Coronary artery (tissue), 2 donors: ENCODE measurements around the gene SH3PXD2B.

Experiments
- DNase-seq: peaks from one replicate; pipeline ENCODE4 v3.0.0-alpha.2; 2017; ENCODE audit warnings: low spot score
- H3K27ac ChIP-seq, 2 donors: fragments of 200-600 bp; sonication (generic); one replicate each; pipeline ENCODE4 v1.5.1; 2016 to 2019
- H3K4me3 ChIP-seq: fragments of 200-600 bp; sonication (generic); 2 replicates; pipeline ENCODE4 v1.5.1; 2016; ENCODE audit warnings: mild to moderate bottlenecking, moderate library complexity
- CTCF ChIP-seq: fragments of 200-600 bp; sonication (generic); IDR thresholded peaks from one replicate; pipeline ENCODE4 v1.5.1; 2019; ENCODE audit warnings: antibody characterized with exemption

The SH3PXD2B gene

GRCh38 chr5:172486451-172486850 is 32.1 kb upstream of the SH3PXD2B start:
- no peak for DNase-seq
- Histone ChIP-seq H3K4me3 (no peak overlapping the region), H3K27ac (no peak overlapping the region)
- no peak for TF ChIP-seq CTCF

- DNase-seq, result no peak
Measured at GRCh38 chr5:172485511-172486202, 31.3 kb upstream of the SH3PXD2B start.

DNA sequence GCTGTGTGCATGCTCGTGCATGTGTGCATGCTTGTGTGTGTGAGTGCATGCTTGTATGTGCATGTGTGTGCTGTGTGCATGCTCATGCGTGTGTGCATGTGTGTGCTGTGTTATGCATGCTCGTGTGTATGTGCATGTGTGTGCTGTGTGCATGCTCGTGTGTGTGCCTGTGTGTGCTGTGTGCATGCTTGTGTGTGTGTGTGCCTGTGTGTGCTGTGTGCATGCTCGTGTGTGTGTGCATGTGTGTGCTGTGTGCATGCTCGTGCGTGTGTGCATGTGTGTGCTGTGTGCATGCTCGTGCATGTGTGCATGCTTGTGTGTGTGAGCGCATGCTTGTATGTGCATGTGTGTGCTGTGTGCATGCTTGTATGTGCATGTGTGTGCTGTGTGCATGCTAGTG is 30.3 kb upstream of the SH3PXD2B start:
- H3K27ac ChIP-seq, result no peak overlapping the region
- no peak for TF ChIP-seq CTCF
- no peak overlapping the region for H3K4me3 ChIP-seq
- no peak for DNase-seq

More at GRCh38 chr5:172485511-172486202, 31.3 kb upstream of the SH3PXD2B start:
- no peak overlapping the region for H3K4me3 ChIP-seq
- TF ChIP-seq CTCF, result no peak
- no peak overlapping the region for H3K27ac ChIP-seq

DNA sequence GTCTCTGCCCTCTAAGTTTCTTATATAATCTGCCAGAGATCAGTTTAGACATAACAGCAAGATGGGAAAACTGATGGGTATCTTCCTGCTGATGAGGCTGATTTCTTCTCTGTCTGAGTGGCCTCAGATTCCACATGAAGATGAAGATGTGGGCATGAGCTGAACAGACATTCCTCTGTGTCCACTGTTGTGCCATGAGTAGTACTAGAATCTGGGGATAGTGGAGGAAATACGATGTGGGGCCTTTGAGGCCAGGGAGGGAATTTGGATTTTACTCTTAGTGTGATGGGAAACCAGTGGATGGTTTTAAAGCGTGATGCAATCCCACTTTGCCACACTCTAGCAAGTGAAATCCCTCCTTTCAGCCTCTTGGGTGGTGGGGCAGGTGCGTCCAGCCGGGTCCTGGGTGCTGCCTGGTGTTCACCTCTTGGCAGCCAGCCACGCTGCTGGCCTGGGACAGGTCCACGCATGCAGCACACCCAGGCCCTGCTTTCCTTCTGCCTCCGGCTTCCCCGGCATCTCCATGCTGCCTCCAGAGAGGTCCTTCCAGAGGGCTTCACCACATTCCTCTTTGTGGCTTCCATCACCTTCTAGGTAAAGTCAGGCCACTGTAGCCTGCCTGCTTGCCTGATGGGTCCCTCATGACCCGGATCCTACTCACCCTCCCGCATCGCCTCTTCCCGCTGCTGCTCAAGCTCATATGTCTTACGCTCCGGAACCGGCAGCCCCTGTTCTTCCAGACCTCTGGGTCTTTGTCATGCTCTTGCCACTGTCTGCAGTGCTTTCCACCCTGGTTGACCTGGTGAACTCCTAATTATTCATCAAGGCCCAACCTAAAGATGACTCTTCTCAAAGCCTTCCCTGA is 28.1 kb upstream of the SH3PXD2B start:
- TF ChIP-seq CTCF, result no peak
- H3K4me3 ChIP-seq, result no peak overlapping the region
- DNase-seq, result no peak
- no peak overlapping the region for H3K27ac ChIP-seq

- no peak overlapping the region for H3K4me3 ChIP-seq
- TF ChIP-seq CTCF, result no peak
- no peak overlapping the region for H3K27ac ChIP-seq
- DNase-seq, result no peak
Measured at GRCh38 chr5:172481011-172481800, 26.9 kb upstream of the SH3PXD2B start.

GRCh38 chr5:172479784-172480115 is 25.4 kb upstream of the SH3PXD2B start:
- Histone ChIP-seq H3K4me3 (no peak overlapping the region), H3K27ac (peak overlapping the region; percentile 3 to 65)
- DNase-seq, result no peak
- no peak for TF ChIP-seq CTCF
